Retinal pigment epithelial cell (primary cell): Measurements from ENCODE around the gene KRTAP10-4.

Experiments
- DNase-seq: peaks from one replicate; pipeline ENCODE4 v3.0.0-alpha.2; 2010; ENCODE audit warnings: low read depth
- H3K4me3 ChIP-seq: 2 replicates; pipeline ENCODE4 v1.5.1; 2011; ENCODE audit warnings: mild to moderate bottlenecking, low read length, control low read depth, moderate library complexity
- CTCF ChIP-seq: conservative IDR thresholded peaks from 2 replicates; pipeline ENCODE4 v1.5.1; 2011; ENCODE audit warnings: low read depth, low read length, control low read depth, inconsistent platforms

KRTAP10-4 gene

GRCh38 chr21:44527983-44528633 lies 45.4 kb upstream of the KRTAP10-4 start:
- TF ChIP-seq CTCF: no peak
- no peak for DNase-seq
- no peak overlapping the region for H3K4me3 ChIP-seq

- DNase-seq: no peak
- TF ChIP-seq CTCF: no peak
- no peak overlapping the region for H3K4me3 ChIP-seq
Observed at GRCh38 chr21:44528634-44528995, 44.9 kb upstream of the KRTAP10-4 start.

GRCh38 chr21:44529011-44529421 lies 44.5 kb upstream of the KRTAP10-4 start:
- TF ChIP-seq CTCF: no peak
- DNase-seq: no peak
- H3K4me3 ChIP-seq: no peak overlapping the region

DNA sequence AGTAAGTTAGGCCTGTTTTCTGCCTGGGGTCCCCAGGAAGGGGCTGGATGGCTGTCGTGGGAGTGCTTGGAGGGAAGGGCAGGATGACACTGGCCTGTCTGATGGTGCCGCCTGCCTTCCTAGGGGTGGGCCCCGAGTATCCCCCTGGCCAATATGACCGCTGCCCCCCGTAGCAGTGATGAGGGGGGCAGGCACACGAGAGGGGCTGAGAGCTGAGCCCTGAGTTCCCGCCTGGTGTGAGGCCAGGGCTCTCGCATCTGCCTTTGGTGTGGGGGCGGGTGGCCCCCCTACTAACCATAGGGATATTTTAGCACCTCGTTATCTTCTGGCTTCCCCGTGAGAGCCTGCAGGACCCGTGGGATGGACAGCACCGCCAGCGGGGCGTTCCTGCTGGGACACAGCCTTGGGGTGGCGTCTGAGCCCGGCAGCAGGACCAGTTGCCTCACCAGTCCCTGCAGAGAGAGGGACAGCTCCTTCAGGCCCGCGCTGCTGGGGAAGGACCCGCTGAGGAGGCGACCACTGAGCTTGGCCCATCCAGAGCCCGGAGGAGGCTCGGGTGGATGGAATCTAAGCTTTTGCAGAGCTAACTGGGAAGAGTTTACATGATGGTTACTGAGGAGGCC lies 43.9 kb upstream of the KRTAP10-4 start:
- TF ChIP-seq CTCF: no peak
- no peak for DNase-seq
- no peak overlapping the region for H3K4me3 ChIP-seq

GRCh38 chr21:44530221-44530902 lies 43.2 kb upstream of the KRTAP10-4 start:
- no peak for TF ChIP-seq CTCF
- no peak for DNase-seq
- no peak overlapping the region for H3K4me3 ChIP-seq

DNA sequence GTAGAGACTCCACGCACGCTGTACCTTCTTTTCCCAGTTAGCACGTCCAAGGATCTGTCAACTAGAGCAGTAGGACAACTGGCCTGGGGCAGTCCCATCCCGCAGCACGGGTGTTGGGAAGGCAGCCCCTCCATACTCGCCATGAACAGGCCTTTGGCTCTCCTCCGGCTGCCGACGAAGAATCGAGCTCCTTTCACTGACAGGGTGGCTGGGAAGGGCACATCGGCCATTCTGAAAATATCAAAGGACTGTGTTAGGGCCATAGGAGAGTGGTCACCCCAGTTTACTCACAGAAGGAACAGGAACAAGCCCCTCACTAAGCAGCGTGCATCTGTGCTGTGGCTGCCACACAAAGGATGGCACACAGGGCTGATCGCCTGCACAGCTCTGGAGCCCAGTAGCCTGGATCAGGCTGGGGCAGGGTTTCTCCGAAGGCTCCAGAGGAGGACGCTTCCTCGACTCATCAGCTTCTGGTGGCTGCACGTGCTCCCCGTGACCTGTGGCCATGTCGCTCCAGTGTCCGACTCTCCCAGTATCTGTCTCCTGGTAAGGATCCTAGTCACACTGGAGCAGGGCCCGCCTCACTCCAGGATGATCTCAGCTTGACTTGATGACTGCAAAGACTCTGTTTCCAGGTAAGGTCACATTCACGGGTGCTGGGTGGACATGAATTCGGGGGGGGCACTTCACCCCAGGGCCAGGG lies 42.5 kb upstream of the KRTAP10-4 start:
- no peak for TF ChIP-seq CTCF
- H3K4me3 ChIP-seq: no peak overlapping the region
- DNase-seq: no peak
